B cell (primary cell): ENCODE measurements around the gene RAB30.

Source experiments
- EZH2 ChIP-seq: IDR thresholded peaks from 2 replicates; pipeline ENCODE4 v1.6.1; 2012; ENCODE audit warnings: borderline replicate concordance, low read depth, mild to moderate bottlenecking, moderate library complexity, low read length; ENCODE audit not compliant: insufficient read depth, poor library complexity, severe bottlenecking
- TF ChIP-seq, protein P1 (sequence below): fragments of 200-600 bp; IDR thresholded peaks from one replicate; pipeline ENCODE4 v1.8.0; 2022; ENCODE audit warnings: antibody characterized with exemption, mild to moderate bottlenecking

DNA sequence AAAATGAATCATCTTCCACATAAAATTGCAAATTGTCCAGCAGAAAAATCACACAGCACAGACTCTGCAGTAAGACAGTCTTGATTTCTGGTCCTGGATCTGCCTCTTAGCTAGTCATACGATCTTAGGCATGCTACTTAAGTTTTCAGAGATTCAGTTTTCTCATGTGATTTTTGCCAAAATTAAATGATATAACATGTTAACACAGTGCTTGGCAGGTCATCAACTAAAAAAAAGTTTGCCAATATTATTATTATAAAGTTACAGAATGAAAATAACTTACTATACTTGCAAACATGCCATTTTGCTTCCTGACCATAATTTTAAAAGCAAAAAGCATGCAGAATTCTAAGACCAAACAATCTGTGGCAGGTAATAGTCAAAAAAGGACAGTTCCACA is 15.1 kb downstream of the RAB30 start:
- TF ChIP-seq, protein P1, sequence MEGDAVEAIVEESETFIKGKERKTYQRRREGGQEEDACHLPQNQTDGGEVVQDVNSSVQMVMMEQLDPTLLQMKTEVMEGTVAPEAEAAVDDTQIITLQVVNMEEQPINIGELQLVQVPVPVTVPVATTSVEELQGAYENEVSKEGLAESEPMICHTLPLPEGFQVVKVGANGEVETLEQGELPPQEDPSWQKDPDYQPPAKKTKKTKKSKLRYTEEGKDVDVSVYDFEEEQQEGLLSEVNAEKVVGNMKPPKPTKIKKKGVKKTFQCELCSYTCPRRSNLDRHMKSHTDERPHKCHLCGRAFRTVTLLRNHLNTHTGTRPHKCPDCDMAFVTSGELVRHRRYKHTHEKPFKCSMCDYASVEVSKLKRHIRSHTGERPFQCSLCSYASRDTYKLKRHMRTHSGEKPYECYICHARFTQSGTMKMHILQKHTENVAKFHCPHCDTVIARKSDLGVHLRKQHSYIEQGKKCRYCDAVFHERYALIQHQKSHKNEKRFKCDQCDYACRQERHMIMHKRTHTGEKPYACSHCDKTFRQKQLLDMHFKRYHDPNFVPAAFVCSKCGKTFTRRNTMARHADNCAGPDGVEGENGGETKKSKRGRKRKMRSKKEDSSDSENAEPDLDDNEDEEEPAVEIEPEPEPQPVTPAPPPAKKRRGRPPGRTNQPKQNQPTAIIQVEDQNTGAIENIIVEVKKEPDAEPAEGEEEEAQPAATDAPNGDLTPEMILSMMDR, result no peak
- TF ChIP-seq EZH2, result no peak
